Hematopoietic multipotent progenitor cell (in vitro differentiated cells): Measurements from ENCODE around the gene PAX6. TPM values are rescaled to one million over a fixed set of nuclear protein-coding genes. Genes with fewer than 3 reads are reported as not detected.
A peak's percentile ranks its signal among the peaks of the same experiment; 100 is the strongest.

Source experiments
- DNase-seq, 3 donors: peaks; one replicate each; pipeline ENCODE4 v3.0.0-alpha.2; 2011 to 2015; ENCODE audit warnings: low read depth in 2 of 3, low spot score in 2 of 3
- total RNA-seq: library from RNA; depleted of rRNA; stranded (reverse); fragments of >200 nt; gene quantifications from one replicate; pipeline ENCODE4 v1.2.3, GENCODE V29; 2012

The PAX6 gene
- total RNA-seq, 1 donor = not detected

DNA sequence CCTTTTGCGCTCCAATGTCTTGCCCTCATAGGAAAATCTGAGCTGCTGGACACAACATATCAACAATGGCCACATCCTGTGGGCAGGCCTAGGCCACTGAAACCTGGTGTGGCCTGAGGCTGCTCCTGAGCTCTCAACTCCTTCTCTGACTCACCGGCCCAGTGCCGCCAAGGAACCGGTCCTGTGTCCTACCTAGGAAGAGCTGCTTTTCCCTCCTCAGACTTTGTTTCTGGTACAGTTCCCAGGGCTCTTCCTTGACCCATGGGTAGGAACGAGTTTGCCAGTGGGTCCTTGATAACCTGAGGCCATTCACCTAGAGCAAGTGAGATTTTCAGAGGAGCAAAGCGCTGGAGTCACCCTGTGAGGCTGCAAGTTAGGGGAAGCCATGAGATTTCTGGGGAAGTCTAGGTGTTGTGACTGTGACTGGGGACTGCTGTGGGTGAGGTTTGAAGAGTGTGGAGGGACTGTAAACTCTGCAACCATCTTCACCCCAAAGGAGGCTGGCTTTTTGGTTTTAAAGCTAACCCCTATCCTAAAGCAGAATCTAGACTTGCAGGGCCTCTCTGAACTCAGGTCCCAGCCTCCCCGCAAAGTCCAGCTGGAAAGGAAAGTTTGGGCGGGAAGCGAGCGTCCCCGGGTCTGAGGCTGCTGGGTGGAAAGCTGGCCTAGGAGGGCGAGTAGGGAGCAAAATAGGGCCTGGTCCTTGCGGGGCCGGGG is 12.0 kb upstream of the PAX6 start:
- DNase-seq = no peak

- DNase-seq = peak in 1 of 3 donors; percentile 8
These were observed 11.2 kb upstream of the PAX6 start for GRCh38 chr11:31822175-31822926.

DNA sequence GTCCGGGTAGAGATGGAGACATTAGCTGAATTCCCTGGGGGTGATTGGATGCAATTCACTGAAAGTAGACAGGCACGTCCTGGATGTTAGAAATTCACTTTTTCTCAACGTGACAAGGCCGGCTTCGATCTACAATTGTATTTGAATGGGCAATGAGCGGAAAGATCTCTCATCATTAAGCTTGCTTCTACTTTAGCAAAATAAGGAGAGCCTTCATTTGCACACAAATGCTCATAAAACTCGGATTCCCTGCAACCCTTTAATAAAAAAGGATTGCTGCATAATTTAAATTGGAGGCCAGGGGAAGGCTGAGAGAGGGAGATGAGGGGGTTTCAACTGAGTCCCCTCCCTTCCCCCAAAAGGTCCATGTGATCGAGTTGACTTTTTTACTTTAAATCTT is 10.6 kb upstream of the PAX6 start:
- DNase-seq = peak in 2 of 3 donors; percentile 3 to 5

- DNase-seq = no peak
These were observed 10.2 kb upstream of the PAX6 start for GRCh38 chr11:31821235-31821764.

GRCh38 chr11:31820438-31820818 is 9.3 kb upstream of the PAX6 start:
- DNase-seq = no peak

DNA sequence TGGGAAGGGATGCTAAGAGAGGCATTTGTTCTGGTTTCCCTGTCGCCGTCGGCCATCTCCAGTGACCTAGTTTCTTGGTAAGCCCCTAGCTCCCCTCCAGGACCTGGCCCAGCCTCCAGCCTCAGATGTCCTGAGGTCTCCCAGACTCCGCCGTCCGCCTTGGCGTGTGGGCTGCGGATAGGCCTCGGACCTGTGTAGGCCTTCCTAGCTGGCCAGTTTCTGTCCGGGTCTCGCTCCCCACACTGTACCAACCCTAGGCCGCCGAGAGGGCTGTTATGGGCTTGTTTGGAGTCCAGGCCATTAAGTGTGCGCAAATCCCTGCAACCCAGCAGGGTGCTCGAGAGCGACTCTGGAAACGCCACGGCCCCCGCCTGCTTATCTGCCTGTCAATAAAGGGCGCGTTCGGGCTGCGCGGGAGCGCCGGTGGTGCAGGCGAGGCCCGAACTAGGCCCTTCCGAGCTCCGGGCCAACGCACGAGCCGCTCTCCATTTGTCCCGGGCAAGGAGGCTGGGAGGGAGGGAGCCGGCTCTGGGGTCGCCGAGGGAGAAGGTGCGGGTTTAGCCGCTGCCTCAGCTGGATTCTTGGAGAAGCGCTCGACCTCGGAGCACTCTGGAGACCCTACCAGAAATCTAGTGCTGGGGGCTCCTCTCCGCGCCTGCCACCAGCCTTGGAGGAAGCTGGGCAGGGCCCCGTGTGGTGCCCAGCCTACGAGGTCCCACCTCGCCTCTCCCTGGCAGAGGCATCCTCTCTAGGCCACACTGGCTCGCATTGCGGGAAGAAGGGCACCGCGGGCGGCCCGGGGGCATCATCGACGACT is 8.7 kb upstream of the PAX6 start:
- DNase-seq = no peak

DNA sequence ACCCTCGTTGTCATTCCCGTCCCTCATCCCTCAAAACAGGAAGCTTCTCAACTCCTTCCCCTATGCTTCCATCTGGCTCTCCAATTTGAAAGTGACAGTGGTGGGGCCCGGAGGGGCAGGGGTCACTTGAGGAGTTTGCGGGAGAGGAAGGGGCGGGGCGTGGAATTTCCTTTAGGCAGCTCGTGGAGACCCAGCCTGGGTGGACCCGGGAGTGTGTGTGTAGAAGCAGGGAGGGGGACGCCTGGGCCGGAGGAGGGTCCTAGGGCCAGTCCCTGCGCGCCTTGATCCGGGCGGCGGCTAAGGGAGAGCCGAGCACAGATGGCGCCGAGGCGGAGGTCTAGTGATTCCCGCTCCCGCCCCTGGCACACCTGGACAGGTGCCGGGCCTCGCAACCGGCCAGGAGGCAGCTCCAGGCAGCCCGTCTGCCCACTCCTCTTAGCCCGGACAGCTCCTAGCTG is 7.8 kb upstream of the PAX6 start:
- no peak for DNase-seq

- no peak for DNase-seq
These were observed 7.3 kb upstream of the PAX6 start for GRCh38 chr11:31818425-31818755.

GRCh38 chr11:31817621-31818424 is 6.7 kb upstream of the PAX6 start:
- DNase-seq = no peak

DNA sequence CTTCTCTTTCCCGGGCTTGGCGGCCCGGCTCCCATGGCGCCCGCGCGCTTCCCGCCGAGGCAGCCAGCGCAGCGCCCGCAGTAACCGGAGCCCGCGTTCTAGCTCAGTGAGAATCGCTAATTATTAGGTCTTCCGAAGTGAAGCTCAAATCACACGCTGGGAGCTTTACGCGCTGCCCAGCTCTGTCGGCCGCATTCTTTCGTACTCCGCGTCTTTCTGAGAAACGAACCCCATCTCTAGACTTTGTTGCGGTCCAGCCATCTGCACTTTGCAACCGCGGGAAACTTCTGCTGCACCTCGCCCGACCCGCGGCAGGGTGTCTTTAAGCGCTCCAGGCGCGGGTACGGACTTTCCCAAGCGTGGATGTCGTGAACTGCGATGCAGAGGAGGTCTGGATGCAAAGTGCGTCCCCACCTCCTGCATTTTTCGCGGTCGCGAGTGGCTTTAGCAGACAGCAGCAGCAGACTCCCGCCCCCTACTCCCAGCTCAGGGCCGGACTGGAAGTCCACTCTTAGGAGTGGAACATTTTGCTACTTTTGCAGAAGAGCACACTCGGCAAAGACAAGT is 6.0 kb upstream of the PAX6 start:
- no peak for DNase-seq

- no peak for DNase-seq
These were observed 5.4 kb upstream of the PAX6 start for GRCh38 chr11:31816468-31817053.

DNA sequence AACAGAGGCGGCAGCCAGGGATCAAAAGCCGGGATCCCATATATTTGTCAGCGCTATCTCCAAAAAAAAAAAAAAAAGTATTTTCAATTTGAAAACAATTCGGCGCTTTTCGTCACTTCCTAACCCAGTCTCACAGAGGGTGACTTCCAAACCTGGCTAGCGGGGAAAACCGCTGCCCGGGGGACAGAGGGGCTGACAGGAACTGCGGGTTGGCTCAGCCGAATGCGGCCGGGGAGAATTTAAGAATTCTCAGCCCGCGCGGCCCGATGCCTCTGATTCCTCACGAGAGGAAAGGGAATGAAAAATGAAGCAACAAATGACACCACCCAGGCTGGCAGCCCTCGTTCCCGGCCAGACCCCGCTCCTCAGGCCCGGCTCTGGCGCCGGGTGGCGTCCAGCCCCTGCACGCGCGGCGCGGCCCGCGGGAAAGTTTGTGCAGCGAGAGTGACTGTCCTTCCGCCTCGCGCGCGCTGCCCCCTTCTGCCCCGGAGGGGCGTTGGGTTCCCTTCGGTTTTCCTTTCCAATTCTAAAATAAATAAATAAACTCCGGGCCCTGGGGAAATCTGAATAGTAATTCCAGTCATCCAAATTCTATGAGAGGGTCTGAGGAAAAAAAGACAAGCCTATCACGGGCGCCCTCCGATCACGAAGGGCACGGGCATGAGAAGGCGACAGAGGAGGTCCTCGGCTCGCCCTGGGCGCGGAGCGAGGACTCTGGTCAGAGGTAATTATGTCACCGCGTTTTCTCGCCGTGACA is 4.8 kb upstream of the PAX6 start:
- DNase-seq = no peak

- no peak for DNase-seq
These were observed 3.2 kb upstream of the PAX6 start for GRCh38 chr11:31814176-31814868.

DNA sequence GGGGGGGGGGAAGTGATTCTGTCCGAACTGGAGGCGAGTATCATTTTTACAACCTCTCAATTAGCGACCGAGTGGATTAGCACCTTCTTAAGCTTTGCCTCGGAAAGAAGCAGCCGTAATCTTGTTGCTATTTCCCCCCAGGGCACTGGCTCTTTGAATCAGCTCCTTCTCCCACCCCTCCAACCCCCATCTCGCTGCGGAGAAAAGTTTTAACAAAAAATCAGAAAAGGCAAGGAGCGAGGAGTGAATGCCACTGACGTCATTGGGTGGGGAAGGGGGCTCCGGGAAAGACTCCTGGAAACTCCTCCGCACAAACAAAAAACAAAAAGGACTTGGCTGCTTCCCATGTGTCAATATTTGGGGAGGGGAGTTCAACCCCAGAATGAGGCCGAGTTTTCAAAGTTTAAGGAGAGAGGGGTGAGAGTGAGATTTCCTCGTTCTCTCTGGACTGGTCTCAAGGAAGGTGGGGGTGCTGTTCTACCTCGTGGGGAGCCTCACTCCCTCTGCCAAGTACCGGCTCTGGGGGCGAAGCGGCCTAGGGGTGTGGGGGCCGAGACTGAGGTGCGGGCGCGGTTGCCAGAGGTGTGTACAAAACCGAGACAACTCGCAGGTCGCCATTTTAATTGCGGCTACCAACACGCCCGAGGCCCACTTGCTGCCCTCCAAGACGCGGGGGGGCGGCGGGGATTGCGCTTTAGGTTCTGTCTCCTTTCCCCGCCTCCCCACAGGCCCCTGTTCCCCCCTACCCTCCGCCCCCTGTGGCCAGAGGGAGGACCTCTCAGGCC is 2.5 kb upstream of the PAX6 start:
- no peak for DNase-seq

- DNase-seq = no peak
These were observed 1.6 kb upstream of the PAX6 start for GRCh38 chr11:31812383-31813381.
